ENCODE results near the gene MARCHF2.
"Not testable (repeated sequence)": the region's sequence is repeated elsewhere in the genome, so short reads cannot be mapped to it uniquely, and the experiment has no call there.

Gene MARCHF2

DNA sequence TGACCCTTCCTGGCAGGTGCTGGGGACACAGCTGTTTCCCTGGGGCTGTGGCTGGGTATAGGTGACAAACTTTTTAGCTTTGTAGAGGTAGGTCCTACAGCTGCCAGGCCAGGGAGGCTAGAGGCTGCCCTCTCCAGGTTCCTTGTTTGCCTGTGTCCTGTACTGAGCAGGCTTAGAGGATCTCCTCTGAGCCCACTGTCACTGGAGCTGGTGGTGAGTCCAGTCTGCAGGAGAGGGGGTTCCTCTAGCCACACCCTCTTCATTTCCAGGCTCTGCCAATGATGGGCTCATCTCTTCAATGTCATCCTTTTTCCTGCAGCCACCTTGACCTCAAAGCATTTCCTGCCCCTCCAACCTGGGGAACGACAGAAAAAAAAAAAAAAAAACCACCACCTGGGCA is 35.5 kb upstream of the MARCHF2 start:
- Histone ChIP-seq H3K4me3 (ENCODE audit: low read length) (no peak overlapping the region), H3K9ac (ENCODE audit: low read length) (no peak overlapping the region), H3K27ac (ENCODE audit: low read depth, low read length) (no peak overlapping the region), H3K36me3 (ENCODE audit: control insufficient read depth, insufficient read depth, low read length) (peaks cover 9% of the 10 kb centered on the region), H3K27me3 (ENCODE audit: control insufficient read depth, insufficient read depth, low read length) (no peaks in the 10 kb centered on the region), H3K4me1 (ENCODE audit: control insufficient read depth, insufficient read depth, low read length) (no peaks in the 10 kb centered on the region)

DNA sequence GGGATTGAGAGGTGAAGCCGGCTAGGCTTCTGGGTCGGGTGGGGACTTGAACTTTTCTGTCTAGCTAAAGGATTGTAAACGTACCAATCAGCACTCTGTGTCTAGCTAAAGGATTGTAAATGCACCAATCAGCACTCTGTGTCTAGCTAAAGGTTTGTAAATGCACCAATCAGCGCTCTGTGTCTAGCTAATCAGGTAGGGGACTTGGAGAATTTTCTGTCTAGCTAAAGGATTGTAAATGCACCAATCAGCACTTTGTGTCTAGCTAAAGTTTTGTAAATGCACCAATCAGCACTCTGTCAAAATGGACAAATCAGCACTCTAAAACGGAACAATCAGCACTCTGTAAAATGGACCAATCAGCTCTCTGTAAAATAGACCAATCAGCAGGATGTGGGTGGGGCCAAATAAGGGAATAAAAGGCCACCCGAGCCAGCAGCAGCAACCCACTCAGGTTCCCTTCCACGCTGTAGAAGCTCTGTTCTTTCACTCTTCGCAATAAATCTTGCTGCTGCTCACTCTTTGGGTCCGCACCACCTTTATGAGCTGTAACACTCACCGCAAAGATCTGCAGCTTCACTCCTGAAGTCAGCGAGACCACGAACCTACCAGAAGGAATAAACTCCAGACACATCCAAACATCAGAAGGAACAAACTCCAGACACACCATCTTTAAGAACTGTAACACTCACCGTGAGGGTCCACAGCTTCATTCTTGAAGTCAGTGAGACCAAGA is 33.8 kb upstream of the MARCHF2 start:
- H3K27me3 ChIP-seq (ENCODE audit: control insufficient read depth, insufficient read depth, low read length); H3K4me3 ChIP-seq (ENCODE audit: low read length); H3K9ac ChIP-seq (ENCODE audit: low read length); H3K4me1 ChIP-seq (ENCODE audit: control insufficient read depth, insufficient read depth, low read length); H3K27ac ChIP-seq (ENCODE audit: low read depth, low read length); H3K36me3 ChIP-seq (ENCODE audit: control insufficient read depth, insufficient read depth, low read length): not testable (repeated sequence)

DNA sequence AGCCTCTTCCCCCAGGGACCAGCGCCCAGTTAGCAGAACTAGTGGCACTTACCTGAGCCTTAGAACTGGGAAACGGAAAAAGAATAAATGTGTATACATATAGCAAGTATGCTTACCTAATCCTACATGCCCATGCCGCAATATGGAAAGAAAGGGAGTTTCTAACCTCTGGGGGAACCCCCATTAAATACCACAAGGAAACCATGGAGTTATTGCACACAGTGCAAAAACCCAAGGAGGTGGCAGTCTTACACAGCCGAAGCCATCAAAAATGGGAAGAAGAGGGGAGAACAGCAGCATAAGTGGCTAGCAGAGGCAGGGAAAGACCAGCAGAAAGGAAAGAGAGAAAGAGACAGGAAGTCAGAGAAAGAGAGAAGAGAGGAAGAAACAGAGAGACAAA is 28.5 kb upstream of the MARCHF2 start:
- not testable (repeated sequence) for H3K27me3 ChIP-seq (ENCODE audit: control insufficient read depth, insufficient read depth, low read length); H3K4me1 ChIP-seq (ENCODE audit: control insufficient read depth, insufficient read depth, low read length); H3K4me3 ChIP-seq (ENCODE audit: low read length); H3K9ac ChIP-seq (ENCODE audit: low read length); H3K27ac ChIP-seq (ENCODE audit: low read depth, low read length); H3K36me3 ChIP-seq (ENCODE audit: control insufficient read depth, insufficient read depth, low read length)

DNA sequence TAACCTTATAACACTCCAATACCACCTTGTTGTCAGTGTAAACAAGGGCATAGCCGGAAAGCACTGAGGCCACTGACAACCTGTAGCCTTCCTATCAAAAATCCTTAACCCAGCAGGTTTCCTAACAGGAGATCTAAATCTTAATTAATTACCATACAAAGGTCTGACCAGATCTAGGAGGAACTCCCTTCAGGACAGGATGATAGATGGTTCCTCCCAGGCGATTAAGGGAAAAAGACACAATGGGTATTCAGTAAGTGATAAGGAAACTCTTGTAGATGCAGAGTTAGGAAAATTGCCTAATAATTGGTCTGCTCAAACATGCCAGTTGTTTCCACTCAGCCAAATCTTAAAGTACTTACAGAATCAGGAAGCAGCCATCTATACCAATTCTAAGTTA is 28.0 kb upstream of the MARCHF2 start:
- H3K27ac ChIP-seq (ENCODE audit: low read depth, low read length), result not testable (repeated sequence)

DNA sequence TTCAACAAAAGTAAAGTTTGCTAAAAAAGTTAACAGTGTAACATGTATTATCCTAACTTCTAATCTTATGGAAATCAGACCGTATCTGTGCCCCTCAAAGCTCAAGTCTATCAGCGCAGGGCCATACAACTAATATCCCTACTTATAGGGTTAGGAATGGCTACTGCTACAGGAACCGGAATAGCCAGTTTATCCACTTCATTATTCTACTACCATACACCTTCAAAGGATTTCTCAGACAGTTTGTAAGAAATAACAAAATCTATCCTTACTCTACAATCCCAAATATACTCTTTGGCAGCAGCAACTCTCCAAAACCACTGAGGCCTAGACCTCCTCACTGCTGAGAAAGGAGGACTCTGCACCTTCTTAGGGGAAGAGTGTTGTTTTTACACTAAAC is 27.5 kb upstream of the MARCHF2 start:
- H3K27ac ChIP-seq (ENCODE audit: low read depth, low read length); H3K4me3 ChIP-seq (ENCODE audit: low read length); H3K36me3 ChIP-seq (ENCODE audit: control insufficient read depth, insufficient read depth, low read length): not testable (repeated sequence)

More for the DNA sequence above, 28.0 kb upstream of the MARCHF2 start:
- not testable (repeated sequence) for H3K4me1 ChIP-seq (ENCODE audit: control insufficient read depth, insufficient read depth, low read length); H3K9ac ChIP-seq (ENCODE audit: low read length); H3K4me3 ChIP-seq (ENCODE audit: low read length); H3K36me3 ChIP-seq (ENCODE audit: control insufficient read depth, insufficient read depth, low read length); H3K27me3 ChIP-seq (ENCODE audit: control insufficient read depth, insufficient read depth, low read length)

DNA sequence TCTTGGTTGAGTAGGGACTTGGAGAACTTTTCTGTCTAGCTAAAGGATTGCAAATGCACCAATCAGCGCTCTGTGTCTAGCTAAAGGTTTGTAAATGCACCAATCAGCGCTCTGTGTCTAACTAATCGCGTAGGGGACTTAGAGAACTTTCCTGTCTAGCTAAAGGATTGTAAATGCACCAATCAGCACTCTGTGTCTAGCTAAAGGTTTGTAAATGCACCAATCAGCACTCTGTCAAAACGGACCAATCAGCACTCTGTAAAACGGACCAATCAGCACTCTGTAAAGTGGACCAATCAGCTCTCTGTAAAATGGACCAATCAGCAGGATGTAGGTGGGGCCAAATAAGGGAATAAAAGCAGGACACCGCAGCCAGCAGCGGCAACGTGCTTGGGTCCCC is 26.7 kb upstream of the MARCHF2 start:
- H3K9ac ChIP-seq (ENCODE audit: low read length); H3K4me3 ChIP-seq (ENCODE audit: low read length); H3K27ac ChIP-seq (ENCODE audit: low read depth, low read length); H3K36me3 ChIP-seq (ENCODE audit: control insufficient read depth, insufficient read depth, low read length); H3K4me1 ChIP-seq (ENCODE audit: control insufficient read depth, insufficient read depth, low read length); H3K27me3 ChIP-seq (ENCODE audit: control insufficient read depth, insufficient read depth, low read length): not testable (repeated sequence)

More for the DNA sequence above, 27.5 kb upstream of the MARCHF2 start:
- H3K9ac ChIP-seq (ENCODE audit: low read length); H3K4me1 ChIP-seq (ENCODE audit: control insufficient read depth, insufficient read depth, low read length); H3K27me3 ChIP-seq (ENCODE audit: control insufficient read depth, insufficient read depth, low read length): not testable (repeated sequence)

DNA sequence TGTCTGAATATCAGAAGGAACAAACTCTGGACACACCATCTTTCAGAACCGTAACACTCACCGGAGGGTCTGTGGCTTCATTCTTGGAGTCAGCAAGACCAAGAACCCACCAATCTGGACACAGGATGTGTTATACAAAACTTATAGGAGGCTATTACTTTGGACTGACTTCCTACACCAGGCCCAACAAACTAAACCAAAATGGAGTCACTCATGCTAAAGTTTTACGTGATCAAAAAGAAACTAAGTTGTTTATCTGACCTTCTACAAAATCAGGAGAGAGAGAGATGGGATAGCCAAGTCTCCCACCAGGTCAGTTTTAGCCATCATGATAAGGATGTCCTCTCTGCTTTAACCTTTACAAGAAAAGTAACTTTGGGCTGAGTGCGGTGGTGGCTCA is 26.1 kb upstream of the MARCHF2 start:
- Histone ChIP-seq H3K27ac (ENCODE audit: low read depth, low read length) (no peak overlapping the region), H3K9ac (ENCODE audit: low read length) (no peak overlapping the region), H3K4me1 (ENCODE audit: control insufficient read depth, insufficient read depth, low read length) (peaks cover 12% of the 10 kb centered on the region), H3K27me3 (ENCODE audit: control insufficient read depth, insufficient read depth, low read length) (no peaks in the 10 kb centered on the region), H3K4me3 (ENCODE audit: low read length) (no peak overlapping the region), H3K36me3 (ENCODE audit: control insufficient read depth, insufficient read depth, low read length) (no peaks in the 10 kb centered on the region)

DNA sequence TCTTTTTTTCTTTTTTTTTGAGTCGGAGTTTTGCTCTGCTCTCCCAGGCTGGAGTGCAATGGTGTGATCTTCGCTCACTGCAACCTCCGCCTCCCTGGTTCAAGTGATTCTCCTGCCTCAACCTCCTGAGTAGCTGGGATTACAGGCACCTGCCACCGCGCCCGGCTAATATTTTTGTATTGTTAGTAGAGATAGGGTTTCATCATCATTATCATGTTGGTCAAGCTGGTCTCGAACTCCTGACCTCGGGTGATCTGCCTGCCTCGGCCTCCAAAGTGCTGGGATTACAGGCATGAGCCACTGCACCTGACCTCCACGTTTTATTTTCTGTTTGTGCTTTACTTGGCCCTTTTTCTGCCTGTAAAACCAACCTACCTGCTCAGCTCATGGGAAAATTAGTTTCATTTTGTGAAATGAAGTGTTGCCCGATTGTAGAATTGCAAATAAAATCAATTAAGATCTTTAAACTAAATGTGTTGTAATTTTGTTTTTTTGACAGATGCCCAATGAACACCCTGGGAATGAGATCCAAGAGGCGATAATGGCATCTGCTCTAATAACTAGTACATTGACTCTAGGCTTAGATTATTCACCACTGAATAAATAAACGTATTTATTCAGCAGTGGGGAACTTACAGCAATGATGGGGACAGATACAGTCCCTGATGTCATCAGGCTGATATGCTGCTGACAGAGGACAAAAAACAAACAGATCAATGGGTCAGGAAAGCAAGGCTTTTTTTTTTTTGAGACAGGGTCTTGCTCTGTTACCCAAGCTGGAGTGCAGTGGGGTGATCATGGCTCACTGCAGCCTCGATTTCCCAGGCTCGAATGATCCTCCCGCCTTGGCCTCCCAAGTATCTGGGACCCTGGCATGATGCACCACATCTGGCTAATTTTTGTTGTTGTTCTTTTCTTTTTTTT is 25.2 kb upstream of the MARCHF2 start:
- Histone ChIP-seq H3K4me1 (ENCODE audit: control insufficient read depth, insufficient read depth, low read length) (peaks cover 14% of the 10 kb centered on the region), H3K27ac (ENCODE audit: low read depth, low read length) (no peak overlapping the region), H3K4me3 (ENCODE audit: low read length) (no peak overlapping the region), H3K27me3 (ENCODE audit: control insufficient read depth, insufficient read depth, low read length) (no peaks in the 10 kb centered on the region), H3K9ac (ENCODE audit: low read length) (no peak overlapping the region), H3K36me3 (ENCODE audit: control insufficient read depth, insufficient read depth, low read length) (no peaks in the 10 kb centered on the region)

DNA sequence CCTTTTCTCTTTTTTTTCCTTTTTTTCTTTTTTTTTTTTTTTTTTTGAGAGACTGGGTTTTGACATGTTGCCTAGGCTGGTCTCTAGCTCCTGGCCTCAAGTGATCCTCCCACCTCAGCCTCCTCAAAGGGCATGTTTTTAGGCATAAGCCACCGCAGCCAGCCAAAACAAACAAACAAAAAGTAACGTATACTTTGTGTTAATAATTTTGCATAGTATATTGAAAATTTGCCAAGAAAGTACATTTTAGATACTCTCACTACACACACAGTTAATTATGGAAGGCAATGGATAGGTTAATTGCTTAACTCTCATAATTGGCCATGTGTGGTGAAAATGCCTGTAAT is 24.5 kb upstream of the MARCHF2 start:
- Histone ChIP-seq H3K4me3 (ENCODE audit: low read length) (no peak overlapping the region), H3K27ac (ENCODE audit: low read depth, low read length) (no peak overlapping the region), H3K4me1 (ENCODE audit: control insufficient read depth, insufficient read depth, low read length) (peaks cover 14% of the 10 kb centered on the region)

DNA sequence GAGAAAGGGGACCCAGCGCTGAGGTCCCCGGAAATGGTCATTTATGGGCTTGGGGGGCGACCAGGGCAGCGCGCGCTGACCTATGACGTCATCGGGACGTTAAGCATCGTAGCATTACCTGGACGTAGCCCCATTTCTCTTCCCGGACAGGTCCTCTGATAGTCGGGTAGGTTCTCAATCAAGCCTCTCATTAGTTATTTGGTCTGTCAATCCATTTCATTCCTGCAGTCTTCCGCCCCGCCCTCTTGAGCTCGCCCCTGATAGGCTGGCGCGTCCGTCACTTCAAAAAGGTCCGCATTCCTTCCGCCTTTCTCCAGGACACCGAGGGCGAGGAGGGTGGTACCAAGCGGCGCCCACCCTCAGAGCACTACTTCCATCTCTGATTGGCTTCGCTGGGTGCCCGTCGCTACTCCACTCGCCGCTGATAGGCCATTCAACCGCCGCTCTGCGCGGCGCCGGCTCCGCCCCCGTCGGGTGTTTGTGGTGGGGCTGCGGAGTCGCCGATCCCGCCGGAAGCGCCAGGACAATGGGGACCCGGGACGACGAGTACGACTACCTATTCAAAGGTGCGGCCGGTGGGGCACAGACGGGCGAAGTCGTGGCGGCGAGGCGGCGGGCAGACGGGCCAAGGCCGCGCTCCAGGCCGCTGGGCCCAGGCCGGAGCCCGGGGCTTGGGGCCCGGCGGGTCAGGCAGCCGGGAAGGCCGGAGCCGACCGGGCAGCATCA is 23.1 kb upstream of the MARCHF2 start, which contains the start of gene RAB11B:
Gene RAB11B, plus strand, starts transcription at position 470 of the 726 bp plus-strand sequence. Its CDS starts 57 bp downstream, at position 527.
- Histone ChIP-seq H3K9ac (ENCODE audit: low read length) (peak within 1 kb of the TSS; percentile 95), H3K27ac (ENCODE audit: low read depth, low read length) (peak within 1 kb of the TSS; percentile 100), H3K4me1 (ENCODE audit: control insufficient read depth, insufficient read depth, low read length) (peaks cover 14% of the 10 kb centered on the region), H3K27me3 (ENCODE audit: control insufficient read depth, insufficient read depth, low read length) (no peaks in the 10 kb centered on the region), H3K4me3 (ENCODE audit: low read length) (peak within 1 kb of the TSS; percentile 83), H3K36me3 (ENCODE audit: control insufficient read depth, insufficient read depth, low read length) (no peaks in the 10 kb centered on the region)

More for the DNA sequence above, 24.5 kb upstream of the MARCHF2 start:
- H3K36me3 ChIP-seq (ENCODE audit: control insufficient read depth, insufficient read depth, low read length), result no peaks in the 10 kb centered on the region
- H3K27me3 ChIP-seq (ENCODE audit: control insufficient read depth, insufficient read depth, low read length), result no peaks in the 10 kb centered on the region
- H3K9ac ChIP-seq (ENCODE audit: low read length), result no peak overlapping the region

DNA sequence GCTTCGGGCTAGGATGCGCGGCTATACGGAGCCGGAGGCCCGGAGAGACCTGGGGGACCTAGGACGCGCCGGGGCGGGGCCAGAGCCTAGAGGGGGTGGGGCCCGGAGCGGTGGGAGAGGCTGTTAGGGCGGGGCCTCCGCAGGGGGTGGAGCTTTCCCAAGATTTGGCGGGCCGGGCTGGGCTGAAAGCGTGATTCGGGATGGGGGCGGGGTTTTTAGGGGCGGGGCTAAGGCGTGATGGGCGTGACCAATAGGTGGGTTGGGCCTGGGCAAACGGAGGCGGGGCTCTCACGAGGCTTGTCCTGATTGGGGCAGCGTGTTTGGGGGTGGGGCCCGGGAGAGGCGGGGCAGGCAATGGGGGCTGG is 22.5 kb upstream of the MARCHF2 start:
- Histone ChIP-seq H3K27ac (ENCODE audit: low read depth, low read length) (peak overlapping the region; percentile 100), H3K4me3 (ENCODE audit: low read length) (peak overlapping the region; percentile 83), H3K4me1 (ENCODE audit: control insufficient read depth, insufficient read depth, low read length) (peaks cover 14% of the 10 kb centered on the region), H3K27me3 (ENCODE audit: control insufficient read depth, insufficient read depth, low read length) (no peaks in the 10 kb centered on the region), H3K36me3 (ENCODE audit: control insufficient read depth, insufficient read depth, low read length) (no peaks in the 10 kb centered on the region), H3K9ac (ENCODE audit: low read length) (peak overlapping the region; percentile 95)

DNA sequence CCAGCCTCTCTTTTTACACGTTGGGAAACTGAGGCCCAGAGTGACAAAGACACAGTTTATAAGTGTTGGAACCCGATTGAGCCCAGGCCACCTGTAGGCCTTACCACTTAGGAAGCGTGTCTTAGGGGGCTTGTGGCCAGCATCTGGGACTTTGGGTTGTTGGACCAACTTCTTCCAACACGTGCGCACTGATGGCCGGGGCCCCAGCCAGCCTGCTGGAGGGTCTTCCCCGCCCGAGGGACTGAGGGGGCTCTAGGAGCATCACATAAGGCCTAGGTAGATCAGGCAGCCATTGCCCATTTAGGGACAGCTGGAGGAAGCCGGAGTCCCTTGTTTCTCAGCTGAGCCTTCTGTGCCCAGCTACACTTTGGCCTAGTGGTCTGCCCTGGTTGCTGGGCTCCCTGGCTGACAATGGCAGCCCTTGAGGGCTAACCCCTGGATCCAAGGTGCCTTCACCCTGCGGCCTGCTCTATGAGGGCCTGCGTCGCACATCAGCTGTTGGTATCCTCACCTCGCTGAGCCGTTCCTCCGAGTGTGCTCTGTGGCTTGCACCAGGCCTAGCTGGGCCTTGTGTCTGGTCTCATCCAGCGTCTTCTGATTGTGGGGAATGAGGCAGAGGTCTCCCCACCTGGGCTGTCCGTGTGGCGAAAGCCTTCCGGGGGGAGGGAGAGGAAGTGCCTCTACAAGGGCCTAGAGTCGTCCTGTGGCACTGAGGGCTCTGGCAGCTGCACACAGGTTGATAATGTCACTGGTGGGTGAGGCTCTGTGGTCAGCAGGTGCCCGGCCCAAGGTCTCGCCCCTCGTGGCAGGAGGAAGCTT is 21.7 kb upstream of the MARCHF2 start:
- peak overlapping the region; percentile 88 for H3K27ac ChIP-seq (ENCODE audit: low read depth, low read length)
- H3K4me3 ChIP-seq (ENCODE audit: low read length), result peak overlapping the region; percentile 38
- peaks cover 14% of the 10 kb centered on the region for H3K4me1 ChIP-seq (ENCODE audit: control insufficient read depth, insufficient read depth, low read length)
- no peaks in the 10 kb centered on the region for H3K27me3 ChIP-seq (ENCODE audit: control insufficient read depth, insufficient read depth, low read length)
- H3K36me3 ChIP-seq (ENCODE audit: control insufficient read depth, insufficient read depth, low read length), result no peaks in the 10 kb centered on the region
- no peak overlapping the region for H3K9ac ChIP-seq (ENCODE audit: low read length)
